CD4-positive, alpha-beta T cell treated with Interleukin-4 for 1 hour (primary cell): ENCODE data around the gene TMEM91.
"Not testable (repeated sequence)": the region's sequence is repeated elsewhere in the genome, so short reads cannot be mapped to it uniquely, and the experiment has no call there.

Experiments used
- DNase-seq, 2 donors: peaks; one replicate each; pipeline ENCODE4 v3.0.0-alpha.2; 2020 to 2022

Gene TMEM91

DNA sequence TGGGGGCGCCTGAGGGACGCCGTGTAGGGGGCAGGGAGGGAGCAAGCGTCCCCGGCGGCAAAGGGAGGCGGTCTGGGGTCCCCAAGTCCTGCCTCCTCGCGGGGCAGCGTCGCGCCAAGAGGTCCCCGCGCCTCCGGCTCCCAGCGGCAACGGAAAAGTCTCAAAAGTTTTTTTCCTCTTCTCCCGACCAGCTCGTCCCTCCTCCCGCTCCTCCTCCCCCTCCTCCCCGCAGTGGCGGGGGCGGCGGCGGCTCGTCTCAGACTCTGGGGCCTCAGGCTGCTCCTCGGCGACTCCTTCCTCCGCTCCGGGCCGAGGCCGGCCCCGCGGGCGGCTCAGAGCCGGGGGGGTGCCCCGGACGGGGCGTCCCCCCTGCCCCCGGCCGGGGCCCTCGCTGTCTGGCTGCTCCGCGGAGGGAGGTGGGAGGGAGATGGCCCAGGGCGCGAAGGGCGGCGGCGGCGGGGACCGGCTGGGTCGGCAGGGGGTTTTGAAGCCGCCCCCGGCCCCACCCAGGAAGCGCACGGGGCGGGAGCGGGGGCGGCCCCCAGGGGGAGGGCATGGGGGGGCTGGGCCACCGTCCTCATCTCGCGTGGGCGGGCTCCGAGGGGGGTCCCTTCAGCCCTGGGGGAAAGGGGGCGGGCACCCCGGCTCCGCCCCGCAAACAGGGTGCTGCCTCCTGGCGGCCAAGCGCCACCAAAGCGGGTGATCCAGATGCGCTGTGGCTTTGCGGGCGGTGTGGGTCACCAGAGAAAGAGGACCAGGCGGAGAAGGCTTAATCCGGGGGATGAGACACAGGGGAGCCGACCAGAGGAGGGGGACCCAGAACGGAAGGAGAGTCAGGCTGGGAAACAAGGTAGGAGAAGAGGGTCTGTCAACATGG, 22.6 kb upstream of the TMEM91 start, which contains the start of gene TGFB1:
Gene TGFB1, minus strand, starts transcription at position 457 of the 877 bp plus-strand sequence. CDS start 878 bp downstream, outside the sequence.
- DNase-seq: peak; percentile 96

DNA sequence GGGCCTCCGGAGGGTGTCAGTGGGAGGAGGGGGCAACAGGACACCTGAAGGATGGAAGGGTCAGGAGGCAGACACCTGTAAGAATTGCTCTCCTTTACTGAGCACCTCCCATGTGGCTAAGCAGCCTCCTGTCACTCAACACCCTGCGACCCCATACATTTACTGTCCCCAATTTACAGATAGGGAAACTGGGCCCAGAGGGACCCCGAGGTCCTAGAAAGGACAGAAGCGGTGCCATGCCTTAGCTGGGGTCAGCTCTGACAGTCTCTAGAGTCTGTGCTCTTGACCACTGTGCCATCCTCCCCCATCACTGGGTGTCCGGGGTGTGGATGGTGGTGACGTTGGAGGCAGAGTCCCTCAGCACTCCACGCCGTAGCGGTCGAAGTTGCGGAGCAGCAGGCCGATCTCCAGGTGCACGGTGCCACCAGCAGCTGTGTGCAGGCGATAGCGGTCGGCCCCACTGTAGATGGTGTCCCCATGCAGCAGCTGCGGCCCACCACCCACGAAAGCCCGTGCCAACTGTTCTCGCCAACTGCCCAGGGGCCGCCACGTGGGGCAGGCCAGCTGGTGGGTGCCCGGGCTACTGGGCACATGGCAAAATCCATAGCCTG, 21.9 kb upstream of the TMEM91 start:
- DNase-seq: no peak

DNA sequence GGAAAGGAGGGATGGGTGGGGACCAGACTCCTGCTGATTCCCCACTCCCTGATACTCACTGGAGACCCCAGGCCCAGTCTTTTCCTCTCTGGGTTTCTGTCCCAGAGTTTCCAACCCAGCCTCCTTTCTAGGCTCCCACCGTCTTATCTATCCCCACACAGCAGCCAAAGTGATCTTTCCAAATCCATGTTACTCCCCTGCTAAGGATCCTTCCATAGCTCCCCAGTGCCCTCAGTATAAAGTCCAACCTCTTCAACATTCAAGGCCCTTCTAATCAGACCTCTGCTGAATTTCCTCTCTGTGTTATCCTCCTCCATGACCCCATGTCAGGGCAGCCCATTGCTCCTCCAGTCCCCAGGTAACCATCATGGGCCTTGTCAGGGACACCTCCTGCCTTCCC, 21.3 kb upstream of the TMEM91 start:
- DNase-seq: no peak

- DNase-seq: no peak
Observed at GRCh38 chr19:41355802-41356201, 20.5 kb upstream of the TMEM91 start.

DNA sequence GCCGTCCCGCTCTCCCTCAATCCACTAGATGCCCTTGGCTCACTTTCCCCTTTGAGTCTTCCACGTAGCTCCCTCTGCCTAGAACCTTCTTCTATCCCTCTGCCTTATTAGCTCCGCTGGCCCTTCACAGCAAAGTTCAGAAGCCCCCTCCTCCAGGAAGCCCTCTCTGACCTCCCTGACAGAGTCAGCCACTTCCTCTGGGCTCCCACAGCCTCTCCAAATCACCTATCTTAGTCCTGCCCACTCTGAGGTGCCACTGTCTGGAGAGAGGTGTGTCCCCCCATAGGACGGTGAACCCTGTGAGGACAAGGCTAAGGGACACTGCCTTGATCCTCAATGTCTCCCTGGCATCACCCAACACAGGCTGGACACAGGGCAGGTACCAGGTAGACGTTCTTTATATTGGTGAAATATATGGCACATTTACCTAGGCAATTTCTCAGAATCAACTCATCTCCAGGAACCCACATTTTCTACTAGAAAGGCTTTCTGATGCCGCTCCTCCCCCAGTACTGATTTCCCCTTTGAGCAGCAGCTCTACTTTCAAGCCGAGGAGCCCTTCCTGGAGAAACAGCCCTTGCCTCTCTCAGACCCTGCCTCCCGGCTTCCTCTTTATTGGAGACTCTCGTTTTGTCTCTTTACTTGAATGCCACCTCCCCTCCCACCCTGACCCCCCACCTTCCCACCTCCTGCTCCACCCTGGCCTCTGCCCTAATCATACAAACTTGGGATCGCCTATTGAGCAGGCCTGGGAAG, 19.2 kb upstream of the TMEM91 start:
- DNase-seq: peak; percentile 28 to 46

DNA sequence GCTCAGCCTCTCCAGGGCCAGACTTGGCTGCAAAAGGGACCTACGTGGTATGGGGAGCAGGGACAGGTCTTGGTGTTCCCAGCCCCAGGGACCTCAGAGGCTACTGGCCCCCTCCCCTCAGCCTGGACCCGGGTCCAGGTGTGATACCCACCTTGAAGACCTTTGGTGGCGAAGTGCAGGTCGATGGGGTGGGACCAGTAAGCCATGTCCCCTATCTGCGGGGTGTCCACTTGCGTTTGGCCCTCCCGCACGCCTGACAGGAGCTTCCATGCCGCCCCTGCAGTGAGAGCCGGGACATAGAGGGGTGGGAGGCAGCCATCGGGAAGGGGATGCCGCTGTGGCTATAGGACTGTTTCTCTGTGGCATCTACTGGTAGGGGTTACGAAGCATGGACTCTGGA, 18.6 kb upstream of the TMEM91 start:
- no peak for DNase-seq

DNA sequence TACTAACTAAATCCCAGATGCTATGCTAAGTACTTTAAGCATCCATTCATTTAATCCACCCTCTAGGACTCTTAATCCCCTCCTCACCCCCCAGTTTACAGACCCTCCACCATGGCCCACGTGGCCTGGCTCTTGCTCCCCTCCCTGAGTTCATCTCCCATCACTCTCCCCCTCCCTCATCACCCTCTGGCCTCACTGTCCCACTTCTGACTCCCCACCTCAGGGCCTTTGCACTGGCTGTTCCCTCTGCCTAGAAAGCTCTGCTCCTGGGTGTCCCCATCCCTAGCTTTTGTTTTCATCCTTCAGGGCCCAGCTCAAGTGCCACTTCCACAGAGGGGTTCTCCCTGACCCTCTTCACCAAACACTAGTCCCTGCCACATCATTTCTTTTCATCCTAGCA, 16.6 kb upstream of the TMEM91 start:
- no peak for DNase-seq

- no peak for DNase-seq
Observed at GRCh38 chr19:41362143-41362847, 14.0 kb upstream of the TMEM91 start.

- no peak for DNase-seq
Observed at GRCh38 chr19:41363371-41363752, 13.0 kb upstream of the TMEM91 start.

- DNase-seq: peak; percentile 99
Observed at GRCh38 chr19:41363753-41364523, 12.4 kb upstream of the TMEM91 start, which contains the start of gene B9D2. B9D2 (minus strand) TSS chr19:41364149; CDS start chr19:41363519, 630 bp downstream.

- DNase-seq: peak in 1 of 2 donors; percentile 20
Observed at GRCh38 chr19:41364524-41365391, 11.6 kb upstream of the TMEM91 start.

GRCh38 chr19:41366089-41366488, 10.2 kb upstream of the TMEM91 start:
- no peak for DNase-seq

DNA sequence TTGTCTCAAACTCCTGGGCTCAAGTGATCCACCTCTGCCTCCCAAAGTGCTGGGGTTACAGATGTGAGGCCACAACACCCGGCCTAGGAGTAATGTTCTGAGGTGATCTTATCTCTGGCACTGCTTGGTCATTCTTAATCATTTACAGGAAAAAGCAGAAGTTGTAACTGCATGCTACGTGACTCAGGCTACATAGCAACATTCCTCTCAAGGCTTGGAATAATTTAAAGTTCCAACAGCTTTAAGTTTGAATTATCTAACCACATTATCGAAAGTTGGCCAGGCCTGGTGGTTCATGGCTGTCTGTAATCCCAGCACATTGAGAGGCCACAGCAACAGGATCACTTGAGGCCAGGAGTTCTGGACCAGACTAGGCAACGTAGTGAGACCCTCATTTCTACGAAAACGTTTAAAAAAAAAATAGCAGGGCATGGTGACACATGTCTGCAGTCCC, 8.5 kb upstream of the TMEM91 start:
- DNase-seq: no peak

- DNase-seq: no peak
Observed at GRCh38 chr19:41369769-41370168, 6.6 kb upstream of the TMEM91 start.

DNA sequence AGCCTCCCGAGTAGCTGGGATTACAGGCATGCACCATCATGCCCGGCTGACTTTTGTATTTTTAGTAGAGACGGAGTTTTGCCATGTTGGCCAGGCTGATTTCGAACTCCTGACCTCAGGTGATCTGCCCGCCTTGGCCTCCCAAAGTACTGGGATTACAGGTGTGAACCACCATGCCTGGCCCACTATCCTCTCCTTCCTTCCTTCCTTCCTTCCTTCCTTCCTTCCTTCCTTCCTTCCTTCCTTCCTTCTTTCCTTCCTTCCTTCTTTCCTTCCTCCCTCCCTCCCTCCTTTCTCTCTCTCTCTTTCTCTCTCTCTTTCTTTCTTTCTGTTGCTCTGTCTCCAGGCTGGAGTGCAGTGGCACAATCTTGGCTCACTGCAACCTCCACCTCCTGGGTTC, 5.2 kb upstream of the TMEM91 start:
- DNase-seq: not testable (repeated sequence)

GRCh38 chr19:41371541-41371940, 4.8 kb upstream of the TMEM91 start:
- DNase-seq: no peak

DNA sequence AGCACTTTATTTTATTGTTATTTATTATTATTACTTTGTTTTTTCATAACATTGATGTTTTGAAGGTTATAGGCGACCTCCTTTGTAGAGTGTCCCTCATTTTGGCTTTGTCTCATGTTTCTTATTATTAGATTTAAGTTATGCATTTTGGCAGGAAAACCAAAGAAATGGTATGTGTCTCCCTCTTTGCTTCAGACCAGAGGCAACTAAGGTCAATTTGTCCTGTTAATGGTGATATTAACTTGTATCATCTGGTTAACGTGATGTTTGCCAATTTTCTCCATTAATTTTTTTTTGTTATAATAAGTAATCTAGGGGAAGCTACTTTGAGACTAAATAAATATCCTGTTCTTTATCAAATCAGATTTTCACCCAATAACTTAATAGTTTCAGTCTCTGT, 3.8 kb upstream of the TMEM91 start:
- DNase-seq: no peak

- DNase-seq: no peak
Observed at GRCh38 chr19:41373993-41374392, 2.3 kb upstream of the TMEM91 start.

GRCh38 chr19:41376998-41377365, 649 bp downstream of the TMEM91 start:
- no peak for DNase-seq

DNA sequence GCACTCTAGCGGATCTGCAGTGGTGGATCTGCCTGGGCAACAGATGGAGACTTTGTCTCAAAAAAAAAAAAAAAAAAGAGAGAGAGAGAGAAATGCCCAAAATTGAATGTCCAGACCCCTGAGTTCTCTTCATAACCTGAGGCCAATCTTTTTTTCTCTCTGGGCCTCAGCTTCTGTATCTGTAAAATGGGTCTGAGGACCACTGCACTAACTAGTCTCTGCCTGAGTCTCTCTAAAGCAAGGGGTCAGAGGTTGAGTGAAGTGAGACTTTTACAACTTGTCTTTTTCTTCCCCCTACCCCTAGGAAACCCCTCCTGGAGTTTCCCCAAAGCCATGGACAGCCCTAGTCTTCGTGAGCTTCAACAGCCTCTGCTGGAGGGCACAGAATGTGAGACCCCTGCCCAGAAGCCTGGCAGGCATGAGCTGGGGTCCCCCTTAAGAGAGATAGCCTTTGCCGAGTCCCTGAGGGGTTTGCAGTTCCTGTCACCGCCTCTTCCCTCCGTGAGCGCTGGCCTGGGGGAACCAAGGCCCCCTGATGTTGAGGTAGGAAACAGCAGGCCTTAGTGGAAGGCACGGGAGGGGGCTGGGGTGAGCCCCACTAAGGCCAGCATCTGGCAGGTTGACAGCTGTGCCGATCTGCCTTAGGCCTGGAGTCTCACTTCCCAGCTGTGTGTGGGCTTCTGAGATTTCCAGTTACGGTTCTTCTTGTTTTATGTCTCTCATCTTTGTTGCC, 1.8 kb downstream of the TMEM91 start:
- no peak for DNase-seq
